HCT116 (cell line): ENCODE measurements around the gene ACTA2. TPM values are rescaled to one million over a fixed set of nuclear protein-coding genes. Genes with fewer than 3 reads are reported as not detected.

Experiments
- ATAC-seq: fragments of 200-7000 bp; cut with Tn5 transposase; 2 replicates; pipeline ENCODE4 v1.9.1; 2020; ENCODE audit warnings: mild to moderate bottlenecking, moderate library complexity
- BruUV-seq: library from RNA; stranded (reverse); fragments of 400-500 nt; replicated peaks from 2 replicates; lab custom pipeline; 2021; lab: Mats Ljungman, UMichigan
- CTCF ChIA-PET: fragments of 300-600 bp; sonication (Branson Sonifier 250); formaldehyde crosslinking; loops from one replicate; lab custom pipeline; 2021; ENCODE audit warnings: antibody characterized with exemption; lab: Charles Lee
- POLR2A ChIA-PET: fragments of 300-600, 350-600 bp; sonication (Branson Sonifier 250); formaldehyde crosslinking; loops from one replicate; lab custom pipeline; 2021; ENCODE audit warnings: antibody characterized with exemption; lab: Charles Lee
- RAD21 ChIA-PET, 2 experiments: fragments of 300-600 bp; sonication (Branson Sonifier 250); formaldehyde crosslinking; loops; one replicate each; lab custom pipeline; 2023; ENCODE audit warnings: low total read pairs in 2 of 2; ENCODE audit not compliant: uncharacterized antibody in 2 of 2, unreplicated experiment in 2 of 2, low non-redundant PET in 1 of 2; lab: Charles Lee
- DNase-seq: peaks from one replicate; pipeline ENCODE4 v3.0.0-alpha.2; 2010; ENCODE audit warnings: low read depth, low spot score
- H2AFZ ChIP-seq: fragments of 200-600 bp; shearing (Covaris generic), sonication (generic); 2 replicates; pipeline ENCODE4 v1.6.1; 2017; ENCODE audit warnings: low read depth, mixed run types, mixed read lengths, antibody characterized with exemption, low read length; ENCODE audit not compliant: poor library complexity, severe bottlenecking
- H3K27ac ChIP-seq: 2 replicates; pipeline ENCODE4 v1.5.1; 2012; ENCODE audit warnings: low read depth, low read length
- H3K27me3 ChIP-seq: fragments of 200-600 bp; sonication (generic); 2 replicates; pipeline ENCODE4 v1.6.1; 2016; ENCODE audit warnings: mixed run types, low read length, mixed read lengths; ENCODE audit not compliant: insufficient read depth
- H3K36me3 ChIP-seq, 2 experiments: fragments of 200-500 bp in 1 of 2; fragments of 200-600 bp in 1 of 2; sonication (Bioruptor generic) in 1 of 2; sonication (generic) in 1 of 2; 2 replicates each; pipeline versions ENCODE4 v1.5.1 to v1.6.1; 2014 to 2016; ENCODE audit warnings: low read length in 2 of 2, inconsistent platforms in 1 of 2, mixed read lengths in 1 of 2, mixed run types in 1 of 2; ENCODE audit not compliant: insufficient read depth in 2 of 2, control insufficient read depth in 1 of 2
- H3K4me1 ChIP-seq, 2 experiments: fragments of 200-600 bp in 1 of 2; sonication (generic) in 1 of 2; 2 replicates each; pipeline versions ENCODE4 v1.5.1 to v1.6.1; 2012 to 2017; ENCODE audit warnings: low read length in 2 of 2, inconsistent platforms in 1 of 2, mild to moderate bottlenecking in 1 of 2, mixed read lengths in 1 of 2, mixed run types in 1 of 2, moderate library complexity in 1 of 2; ENCODE audit not compliant: insufficient read depth in 2 of 2, control insufficient read depth in 1 of 2
- H3K4me2 ChIP-seq: fragments of 200-600 bp; sonication (generic); 2 replicates; pipeline ENCODE4 v1.6.1; 2017; ENCODE audit warnings: mixed run types, low read length, mixed read lengths
- H3K4me3 ChIP-seq, 2 experiments: fragments of 200-600 bp in 1 of 2; sonication (generic) in 1 of 2; replicated peaks in 1 of 2; 2 replicates each; pipeline ENCODE4 v1.5.1; 2011 to 2016; ENCODE audit warnings: low read length in 2 of 2, control low read depth in 1 of 2, low read depth in 1 of 2, mild to moderate bottlenecking in 1 of 2, mixed read lengths in 1 of 2, mixed run types in 1 of 2
- H3K79me2 ChIP-seq: fragments of 200-600 bp; sonication (generic); 2 replicates; pipeline ENCODE4 v1.6.1; 2017; ENCODE audit warnings: mild to moderate bottlenecking, mixed run types, low read length, moderate library complexity, mixed read lengths; ENCODE audit not compliant: insufficient read depth
- H3K9ac ChIP-seq: fragments of 200-600 bp; sonication (generic); 2 replicates; pipeline ENCODE4 v1.6.1; 2016; ENCODE audit warnings: low read length, mixed read lengths
- H3K9me2 ChIP-seq: fragments of 200-600 bp; sonication (generic), shearing (Covaris generic); 2 replicates; pipeline ENCODE4 v1.6.1; 2017; ENCODE audit warnings: mixed run types, mild to moderate bottlenecking, moderate library complexity; ENCODE audit not compliant: insufficient read depth
- H3K9me3 ChIP-seq, 2 experiments: fragments of 200-500 bp in 1 of 2; fragments of 200-600 bp in 1 of 2; sonication (Bioruptor generic) in 1 of 2; sonication (generic) in 1 of 2; 2 replicates each; pipeline ENCODE4 v1.6.1; 2014 to 2017; ENCODE audit warnings: low read length in 2 of 2, mixed read lengths in 2 of 2, inconsistent platforms in 1 of 2, low read depth in 1 of 2, mild to moderate bottlenecking in 1 of 2, mixed run types in 1 of 2, moderate library complexity in 1 of 2; ENCODE audit not compliant: control insufficient read depth in 1 of 2, insufficient read depth in 1 of 2
- H4K20me1 ChIP-seq: fragments of 200-600 bp; sonication (generic), shearing (Covaris generic); 2 replicates; pipeline ENCODE4 v1.6.1; 2017; ENCODE audit warnings: mixed run types, mild to moderate bottlenecking, moderate library complexity; ENCODE audit not compliant: insufficient read depth
- ELF1 ChIP-seq: IDR thresholded peaks from 2 replicates; pipeline ENCODE4 v1.6.1; 2012; ENCODE audit warnings: low read depth, borderline replicate concordance
- EZH2 ChIP-seq: fragments of 200-600 bp; sonication (generic); IDR thresholded peaks from 2 replicates; pipeline ENCODE4 v1.6.1; 2017; ENCODE audit warnings: antibody characterized with exemption, mixed run types
- POLR2A ChIP-seq: IDR thresholded peaks from 2 replicates; pipeline ENCODE4 v1.7.0; 2011; ENCODE audit warnings: borderline replicate concordance; ENCODE audit not compliant: insufficient read depth, insufficient read length; ENCODE audit errors: extremely low read depth
- SIN3A ChIP-seq: IDR thresholded peaks from 2 replicates; pipeline ENCODE4 v1.6.1; 2012; ENCODE audit warnings: low read depth
- intact Hi-C: fragments of 100-400 bp; cut with micrococcal nuclease; formaldehyde crosslinking; loops from 2 replicates; pipeline ENCODE4 v1.10.0; 2022
- total RNA-seq: library from RNA; stranded (reverse); gene quantifications from one replicate; pipeline ENCODE4 v1.2.1, GENCODE V29; 2021; ENCODE audit not compliant: unreplicated experiment
- TF ChIP-seq, protein P1 (sequence below): IDR thresholded peaks from 2 replicates; pipeline ENCODE4 v1.6.1; 2012; ENCODE audit warnings: low read depth
- TF ChIP-seq, protein P2 (sequence below): IDR thresholded peaks from 2 replicates; pipeline ENCODE4 v1.6.1; 2011; ENCODE audit warnings: mild to moderate bottlenecking, low read length, moderate library complexity; ENCODE audit not compliant: insufficient replicate concordance; ENCODE audit errors: extremely low read depth

The ACTA2 gene
- total RNA-seq, 1 experiment from 2014 or later, result 9.4 TPM

DNA sequence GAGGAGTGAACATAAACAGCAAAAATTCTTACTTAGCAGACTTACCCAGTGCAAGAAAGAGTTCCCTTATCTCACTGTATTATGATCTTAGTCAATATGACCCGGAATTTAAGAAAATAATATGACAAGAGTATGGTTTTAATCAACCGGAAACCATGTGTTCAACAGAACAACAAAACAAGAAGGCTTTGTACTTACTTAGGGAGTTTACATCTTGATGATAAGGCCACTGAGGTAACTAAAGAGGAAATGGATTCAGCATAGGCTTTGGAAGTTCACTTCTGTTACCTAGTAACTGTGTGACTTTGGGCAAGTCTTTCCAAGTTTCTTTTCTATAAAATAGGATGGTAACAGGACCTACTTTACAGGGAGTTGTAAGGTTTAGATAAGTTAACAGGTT is 30.6 kb upstream of the ACTA2 start:
- no TSS peak for BruUV-seq
- H3K9me3 ChIP-seq, result no peaks in the 10 kb centered on the region
- ChIA-PET CTCF (interaction anchor here (1.2 kb wide), 1 partner anchor 10 kb away, joined by 3 read pairs; no protein-coding TSS in a partner anchor), RAD21 (no interaction called here), POLR2A (no interaction called here)
- no peak for ATAC-seq
- no peak overlapping the region for H3K4me2 ChIP-seq
- DNase-seq, result no peak
- H3K36me3 ChIP-seq, result no peaks in the 10 kb centered on the region
- H3K79me2 ChIP-seq, result no peaks in the 10 kb centered on the region
- H4K20me1 ChIP-seq, result no peaks in the 10 kb centered on the region
- H3K27me3 ChIP-seq, result no peaks in the 10 kb centered on the region
- intact Hi-C loops, result no loop called here
- no peaks in the 10 kb centered on the region for H3K9me2 ChIP-seq
- peaks cover 3 to 4% of the 10 kb centered on the region in 2 experiments; a peak in 2 of 4 replicates for H3K4me1 ChIP-seq
- no peak overlapping the region for H3K9ac ChIP-seq
- no peak for TF ChIP-seq SIN3A
- H3K4me3 ChIP-seq, result no peak overlapping the region
- no peak overlapping the region for H2AFZ ChIP-seq
- H3K27ac ChIP-seq, result no peak overlapping the region

GRCh38 chr10:88982366-88982765 is 29.8 kb upstream of the ACTA2 start:
- BruUV-seq, result no TSS peak
- no peaks in the 10 kb centered on the region for H3K36me3 ChIP-seq
- H3K27ac ChIP-seq, result no peak overlapping the region
- ChIA-PET CTCF (interaction anchor here (1.0 to 1.2 kb wide), 2 partner anchors 11 to 48 kb away, joined by 3 read pairs; no protein-coding TSS in a partner anchor), RAD21 (no interaction called here), POLR2A (no interaction called here)
- no peaks in the 10 kb centered on the region for H3K9me3 ChIP-seq
- H3K4me1 ChIP-seq, result peaks cover 3 to 4% of the 10 kb centered on the region in 2 experiments; a peak in 2 of 4 replicates
- H3K79me2 ChIP-seq, result no peaks in the 10 kb centered on the region
- H3K4me2 ChIP-seq, result no peak overlapping the region
- no peak for ATAC-seq
- H3K27me3 ChIP-seq, result no peaks in the 10 kb centered on the region
- H4K20me1 ChIP-seq, result no peaks in the 10 kb centered on the region
- H3K9me2 ChIP-seq, result no peaks in the 10 kb centered on the region
- TF ChIP-seq EZH2 (no peak), ELF1 (no peak), POLR2A (no peak)
- TF ChIP-seq, protein P1, sequence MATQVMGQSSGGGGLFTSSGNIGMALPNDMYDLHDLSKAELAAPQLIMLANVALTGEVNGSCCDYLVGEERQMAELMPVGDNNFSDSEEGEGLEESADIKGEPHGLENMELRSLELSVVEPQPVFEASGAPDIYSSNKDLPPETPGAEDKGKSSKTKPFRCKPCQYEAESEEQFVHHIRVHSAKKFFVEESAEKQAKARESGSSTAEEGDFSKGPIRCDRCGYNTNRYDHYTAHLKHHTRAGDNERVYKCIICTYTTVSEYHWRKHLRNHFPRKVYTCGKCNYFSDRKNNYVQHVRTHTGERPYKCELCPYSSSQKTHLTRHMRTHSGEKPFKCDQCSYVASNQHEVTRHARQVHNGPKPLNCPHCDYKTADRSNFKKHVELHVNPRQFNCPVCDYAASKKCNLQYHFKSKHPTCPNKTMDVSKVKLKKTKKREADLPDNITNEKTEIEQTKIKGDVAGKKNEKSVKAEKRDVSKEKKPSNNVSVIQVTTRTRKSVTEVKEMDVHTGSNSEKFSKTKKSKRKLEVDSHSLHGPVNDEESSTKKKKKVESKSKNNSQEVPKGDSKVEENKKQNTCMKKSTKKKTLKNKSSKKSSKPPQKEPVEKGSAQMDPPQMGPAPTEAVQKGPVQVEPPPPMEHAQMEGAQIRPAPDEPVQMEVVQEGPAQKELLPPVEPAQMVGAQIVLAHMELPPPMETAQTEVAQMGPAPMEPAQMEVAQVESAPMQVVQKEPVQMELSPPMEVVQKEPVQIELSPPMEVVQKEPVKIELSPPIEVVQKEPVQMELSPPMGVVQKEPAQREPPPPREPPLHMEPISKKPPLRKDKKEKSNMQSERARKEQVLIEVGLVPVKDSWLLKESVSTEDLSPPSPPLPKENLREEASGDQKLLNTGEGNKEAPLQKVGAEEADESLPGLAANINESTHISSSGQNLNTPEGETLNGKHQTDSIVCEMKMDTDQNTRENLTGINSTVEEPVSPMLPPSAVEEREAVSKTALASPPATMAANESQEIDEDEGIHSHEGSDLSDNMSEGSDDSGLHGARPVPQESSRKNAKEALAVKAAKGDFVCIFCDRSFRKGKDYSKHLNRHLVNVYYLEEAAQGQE, result no peak
- TF ChIP-seq, protein P2, sequence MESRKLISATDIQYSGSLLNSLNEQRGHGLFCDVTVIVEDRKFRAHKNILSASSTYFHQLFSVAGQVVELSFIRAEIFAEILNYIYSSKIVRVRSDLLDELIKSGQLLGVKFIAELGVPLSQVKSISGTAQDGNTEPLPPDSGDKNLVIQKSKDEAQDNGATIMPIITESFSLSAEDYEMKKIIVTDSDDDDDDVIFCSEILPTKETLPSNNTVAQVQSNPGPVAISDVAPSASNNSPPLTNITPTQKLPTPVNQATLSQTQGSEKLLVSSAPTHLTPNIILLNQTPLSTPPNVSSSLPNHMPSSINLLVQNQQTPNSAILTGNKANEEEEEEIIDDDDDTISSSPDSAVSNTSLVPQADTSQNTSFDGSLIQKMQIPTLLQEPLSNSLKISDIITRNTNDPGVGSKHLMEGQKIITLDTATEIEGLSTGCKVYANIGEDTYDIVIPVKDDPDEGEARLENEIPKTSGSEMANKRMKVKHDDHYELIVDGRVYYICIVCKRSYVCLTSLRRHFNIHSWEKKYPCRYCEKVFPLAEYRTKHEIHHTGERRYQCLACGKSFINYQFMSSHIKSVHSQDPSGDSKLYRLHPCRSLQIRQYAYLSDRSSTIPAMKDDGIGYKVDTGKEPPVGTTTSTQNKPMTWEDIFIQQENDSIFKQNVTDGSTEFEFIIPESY, result no peak
- no peak overlapping the region for H2AFZ ChIP-seq
- intact Hi-C loops, result no loop called here
- H3K9ac ChIP-seq, result no peak overlapping the region
- no peak for DNase-seq
- H3K4me3 ChIP-seq, result no peak overlapping the region
